Vagina (tissue), 2 donors: Measurements from ENCODE around the gene ZNF45. TPM values are rescaled to one million over a fixed set of nuclear protein-coding genes. Genes with fewer than 3 reads are reported as not detected.

Source experiments
- DNase-seq, 2 donors: peaks; one replicate each; pipeline ENCODE4 v3.0.0-alpha.2; 2017; ENCODE audit errors: extremely low spot score in 2 of 2
- H3K27ac ChIP-seq: fragments of 200-600 bp; sonication (generic); one replicate; pipeline ENCODE4 v1.5.1; 2019
- H3K27me3 ChIP-seq: fragments of 200-600 bp; sonication (generic); one replicate; pipeline ENCODE4 v1.5.1; 2019
- H3K36me3 ChIP-seq, 2 donors: fragments of 200-600 bp; sonication (generic); one replicate each; pipeline ENCODE4 v1.5.1; 2017 to 2019
- H3K4me1 ChIP-seq: fragments of 200-600 bp; sonication (generic); one replicate; pipeline ENCODE4 v1.5.1; 2019
- H3K4me3 ChIP-seq, 2 donors: fragments of 200-600 bp; sonication (generic); 1 replicate in 1 of 2; 2 replicates in 1 of 2; pipeline ENCODE4 v1.5.1; 2016 to 2019
- H3K9me3 ChIP-seq: fragments of 200-600 bp; sonication (generic); one replicate; pipeline ENCODE4 v1.5.1; 2019
- CTCF ChIP-seq, 3 experiments: fragments of 450-650 bp in 2 of 3; fragments of 200-600 bp in 1 of 3; sonication (generic) in 1 of 3; IDR thresholded peaks; one replicate each; pipeline ENCODE4 v1.5.1; 2017 to 2019; ENCODE audit warnings: antibody characterized with exemption in 3 of 3, mild to moderate bottlenecking in 2 of 3, moderate library complexity in 2 of 3
- POLR2A ChIP-seq, 2 donors: fragments of 450-650 bp; IDR thresholded peaks; one replicate each; pipeline ENCODE4 v1.6.1; 2017; ENCODE audit warnings: antibody characterized with exemption in 2 of 2, mild to moderate bottlenecking in 2 of 2, moderate library complexity in 2 of 2
- POLR2AphosphoS5 ChIP-seq, 2 donors: sonication (generic); formaldehyde crosslinking; IDR thresholded peaks; one replicate each; pipeline ENCODE4 v1.9.0; 2017; ENCODE audit warnings: antibody characterized with exemption in 2 of 2, mild to moderate bottlenecking in 2 of 2, low read depth in 1 of 2; ENCODE audit not compliant: insufficient read depth in 1 of 2
- intact Hi-C: fragments of 100-400 bp; cut with DNase I; formaldehyde crosslinking; loops from one replicate; pipeline ENCODE4 v1.15.1; 2023
- total RNA-seq: library from RNA; depleted of rRNA; stranded (reverse); fragments of >200 nt; gene quantifications from one replicate; pipeline ENCODE4 v1.2.3, GENCODE V29; 2016

Gene ZNF45
- total RNA-seq, 1 donor from 2014 or later, result 8.8 TPM

- intact Hi-C loops, result no loop called here
- Histone ChIP-seq H3K36me3 (peaks cover 0 to 4% of the 10 kb centered on the region in 2 donors), H3K9me3 (peaks cover 46% of the 10 kb centered on the region), H3K27ac (no peak overlapping the region), H3K4me3 (no peak overlapping the region), H3K27me3 (no peaks in the 10 kb centered on the region), H3K4me1 (no peaks in the 10 kb centered on the region)
- DNase-seq, result no peak
- TF ChIP-seq POLR2AphosphoS5 (IDR thresholded peaks at IDR 0.05; ENCODE audit: insufficient read depth in 1 of 2, low read depth in 1 of 2) (no peak), CTCF (IDR thresholded peaks at IDR 0.05) (no peak), POLR2A (IDR thresholded peaks at IDR 0.05) (no peak)
Observed at GRCh38 chr19:43976732-43977131, 41.6 kb upstream of the ZNF45 start.

- H3K27me3 ChIP-seq, result no peaks in the 10 kb centered on the region
- no peaks in the 10 kb centered on the region for H3K4me1 ChIP-seq
- H3K9me3 ChIP-seq, result peaks cover 72% of the 10 kb centered on the region
- DNase-seq, result no peak
- TF ChIP-seq POLR2A (IDR thresholded peaks at IDR 0.05) (no peak), CTCF (IDR thresholded peaks at IDR 0.05) (no peak), POLR2AphosphoS5 (IDR thresholded peaks at IDR 0.05; ENCODE audit: insufficient read depth in 1 of 2, low read depth in 1 of 2) (no peak)
- intact Hi-C loops, result no loop called here
- H3K27ac ChIP-seq, result no peak overlapping the region
- H3K36me3 ChIP-seq, result peaks cover 16 to 90% of the 10 kb centered on the region in 2 donors
- no peak overlapping the region for H3K4me3 ChIP-seq
Observed at GRCh38 chr19:43966079-43966694, 31.1 kb upstream of the ZNF45 start.

- DNase-seq, result no peak
- H3K27ac ChIP-seq, result no peak overlapping the region
- H3K36me3 ChIP-seq, result peaks cover 7 to 56% of the 10 kb centered on the region in 2 donors
- H3K27me3 ChIP-seq, result no peaks in the 10 kb centered on the region
- intact Hi-C loops, result no loop called here
- peaks cover 42% of the 10 kb centered on the region for H3K9me3 ChIP-seq
- no peaks in the 10 kb centered on the region for H3K4me1 ChIP-seq
- H3K4me3 ChIP-seq, result no peak overlapping the region
- TF ChIP-seq POLR2A (IDR thresholded peaks at IDR 0.05) (no peak), POLR2AphosphoS5 (IDR thresholded peaks at IDR 0.05; ENCODE audit: insufficient read depth in 1 of 2, low read depth in 1 of 2) (no peak), CTCF (IDR thresholded peaks at IDR 0.05) (no peak)
Observed at GRCh38 chr19:43960411-43960810, 25.3 kb upstream of the ZNF45 start.

- peaks cover 0 to 43% of the 10 kb centered on the region in 2 donors for H3K36me3 ChIP-seq
- TF ChIP-seq CTCF (IDR thresholded peaks at IDR 0.05) (no peak), POLR2AphosphoS5 (IDR thresholded peaks at IDR 0.05; ENCODE audit: insufficient read depth in 1 of 2, low read depth in 1 of 2) (no peak), POLR2A (IDR thresholded peaks at IDR 0.05) (no peak)
- intact Hi-C loops, result no loop called here
- DNase-seq, result no peak
- H3K4me3 ChIP-seq, result no peak overlapping the region
- no peak overlapping the region for H3K27ac ChIP-seq
- H3K4me1 ChIP-seq, result no peaks in the 10 kb centered on the region
- H3K9me3 ChIP-seq, result peaks cover 40% of the 10 kb centered on the region
- H3K27me3 ChIP-seq, result no peaks in the 10 kb centered on the region
Observed at GRCh38 chr19:43957891-43958290, 22.8 kb upstream of the ZNF45 start.

GRCh38 chr19:43956827-43957226 lies 21.7 kb upstream of the ZNF45 start:
- Histone ChIP-seq H3K4me1 (no peaks in the 10 kb centered on the region), H3K27me3 (no peaks in the 10 kb centered on the region), H3K27ac (no peak overlapping the region), H3K4me3 (no peak overlapping the region), H3K36me3 (peaks cover 0 to 35% of the 10 kb centered on the region in 2 donors), H3K9me3 (peaks cover 33% of the 10 kb centered on the region)
- intact Hi-C loops, result no loop called here
- TF ChIP-seq POLR2A (IDR thresholded peaks at IDR 0.05) (no peak), CTCF (IDR thresholded peaks at IDR 0.05) (no peak), POLR2AphosphoS5 (IDR thresholded peaks at IDR 0.05; ENCODE audit: insufficient read depth in 1 of 2, low read depth in 1 of 2) (no peak)
- no peak for DNase-seq
